Globus pallidus (tissue), 1 donor: ENCODE data around the gene WNK1.
A peak's percentile ranks its signal among the peaks of the same experiment; 100 is the strongest.
"Not testable (repeated sequence)": the region's sequence is repeated elsewhere in the genome, so short reads cannot be mapped to it uniquely, and the experiment has no call there.

Source experiments
- DNase-seq: peaks from one replicate; pipeline ENCODE4 v3.0.0-alpha.2; 2015; ENCODE audit warnings: low spot score

Gene WNK1

GRCh38 chr12:751999-752694 lies at the start of gene WNK1:
WNK1 (plus strand) TSS chr12:752579; CDS start chr12:753566, 987 bp downstream.
- DNase-seq: peak; percentile 99

- DNase-seq: no peak
These were observed 47.7 kb upstream of the WNK1 start for GRCh38 chr12:704516-705242.

- DNase-seq: not testable (repeated sequence)
These were observed 44.3 kb upstream of the WNK1 start for GRCh38 chr12:708084-708483.

GRCh38 chr12:709455-710020 lies 42.8 kb upstream of the WNK1 start:
- no peak for DNase-seq

GRCh38 chr12:712172-712863 lies 40.1 kb upstream of the WNK1 start:
- peak; percentile 66 for DNase-seq

GRCh38 chr12:713281-713875 lies 39.0 kb upstream of the WNK1 start:
- no peak for DNase-seq

- DNase-seq: no peak
These were observed 35.9 kb upstream of the WNK1 start for GRCh38 chr12:716506-716905.

- no peak for DNase-seq
These were observed 33.6 kb upstream of the WNK1 start for GRCh38 chr12:718756-719102.

GRCh38 chr12:720231-720941 lies 32.0 kb upstream of the WNK1 start:
- DNase-seq: no peak

GRCh38 chr12:724194-724855 lies 28.1 kb upstream of the WNK1 start:
- DNase-seq: no peak

- no peak for DNase-seq
These were observed 27.3 kb upstream of the WNK1 start for GRCh38 chr12:725076-725475.

GRCh38 chr12:726281-727140 lies 25.9 kb upstream of the WNK1 start:
- DNase-seq: no peak

GRCh38 chr12:727321-727720 lies 25.1 kb upstream of the WNK1 start:
- DNase-seq: no peak

- DNase-seq: no peak
These were observed 23.6 kb upstream of the WNK1 start for GRCh38 chr12:728781-729180.

GRCh38 chr12:729221-729620 lies 23.2 kb upstream of the WNK1 start:
- DNase-seq: no peak

GRCh38 chr12:730550-730949 lies 21.8 kb upstream of the WNK1 start:
- no peak for DNase-seq

- DNase-seq: no peak
These were observed 15.1 kb upstream of the WNK1 start for GRCh38 chr12:737122-737739.

GRCh38 chr12:738712-739111 lies 13.7 kb upstream of the WNK1 start:
- DNase-seq: no peak

- DNase-seq: no peak
These were observed 13.0 kb upstream of the WNK1 start for GRCh38 chr12:739349-739748.

- DNase-seq: no peak
These were observed 11.5 kb upstream of the WNK1 start for GRCh38 chr12:740921-741320.
